Measurements from ENCODE around the gene SYCN. TPM values are rescaled to one million over a fixed set of nuclear protein-coding genes. Genes with fewer than 3 reads are reported as not detected.

The SYCN gene
- total and polyA plus RNA-seq, 2 of the 13 experiments (the other 11 are each of a cell fraction or from before 2014, with no cell fraction given): not detected

DNA sequence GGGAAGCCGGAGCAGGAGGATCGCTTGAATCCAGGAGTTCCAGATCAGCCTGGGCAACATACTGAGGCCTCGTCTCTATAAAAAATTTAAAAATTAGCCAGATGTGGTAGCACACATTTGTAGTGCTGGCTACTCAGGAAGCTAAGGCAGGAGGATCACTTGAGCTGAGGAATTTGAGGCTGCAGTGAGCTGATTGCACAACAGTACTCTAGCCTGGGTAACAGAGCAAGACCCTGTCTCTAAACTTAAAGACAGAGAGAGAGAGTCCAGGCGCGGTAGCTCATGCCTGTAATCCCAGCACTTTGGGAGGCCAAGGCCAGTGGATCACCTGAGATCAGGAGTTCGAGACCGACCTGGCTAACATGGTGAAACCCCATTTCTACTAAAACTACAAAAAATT lies 36.4 kb upstream of the SYCN start:
- Histone ChIP-seq H3K9ac (ENCODE audit: insufficient read depth, low read depth, low read length) (no peak overlapping the region), H3K4me3 (replicated peaks in 1 of 3; ENCODE audit: insufficient read depth in 1 of 3, low read depth in 2 of 3, low read length in 3 of 3) (no peak overlapping the region), H3K27ac (ENCODE audit: extremely low read length, insufficient read depth, low read length) (no peak overlapping the region), H3K79me2 (ENCODE audit: insufficient read depth, low read length) (no peaks in the 10 kb centered on the region), H2AFZ (ENCODE audit: low read length) (no peak overlapping the region), H3K36me3 (replicated peaks in 1 of 2; ENCODE audit: control insufficient read depth in 1 of 2, insufficient read depth in 2 of 2, low read length in 2 of 2) (no peaks in the 10 kb centered on the region), H3K4me2 (ENCODE audit: low read depth, low read length) (no peak overlapping the region), H3K4me1 (ENCODE audit: insufficient read depth, low read length) (peaks cover 13% of the 10 kb centered on the region), H4K20me1 (ENCODE audit: insufficient read depth, low read length) (no peaks in the 10 kb centered on the region), H3K27me3 (ENCODE audit: control insufficient read depth in 1 of 2, insufficient read depth in 2 of 2, low read length in 2 of 2) (peaks cover 0 to 2% of the 10 kb centered on the region in 2 experiments; a peak in 1 of 5 replicates), H3K9me3 (ENCODE audit: low read length) (no peaks in the 10 kb centered on the region)
- POLR2A ChIA-PET: no interaction called here
- in situ Hi-C loops (cut with HindIII; ENCODE audit: extremely low pct_ligation_motif_present, low pct_unique_long_range_greater_than_20kb): no loop called here
- CTCF ChIA-PET (ENCODE audit: low intra/inter-chr PET ratio, low total read pairs): no interaction called here
- DNase-seq (ENCODE audit: low spot score) (no peak), ATAC-seq (no peak), FAIRE-seq (no peak)
- BruUV-seq (replicated peaks): no TSS peak
- TF ChIP-seq HNF4A (CRISPR knock-in tag; IDR thresholded peaks at IDR 0.05): no peak
- TF ChIP-seq CEBPB (IDR thresholded peaks at IDR 0.05; ENCODE audit: borderline replicate concordance, low read depth, low read length): peak; percentile 60; the same call in 1 of the 2 replicates
- 0 out of 2 replicates have a peak, but pooled peaks have one; percentile 19 for TF ChIP-seq CEBPG (CRISPR knock-in tag; IDR thresholded peaks at IDR 0.05)
- 30% methylated on average over 7 of the region's 7 CpGs for WGBS (ENCODE audit: low lambda C conversion rate)
- intact Hi-C loops (cut with micrococcal nuclease; ENCODE audit: unreplicated experiment): no loop called here

DNA sequence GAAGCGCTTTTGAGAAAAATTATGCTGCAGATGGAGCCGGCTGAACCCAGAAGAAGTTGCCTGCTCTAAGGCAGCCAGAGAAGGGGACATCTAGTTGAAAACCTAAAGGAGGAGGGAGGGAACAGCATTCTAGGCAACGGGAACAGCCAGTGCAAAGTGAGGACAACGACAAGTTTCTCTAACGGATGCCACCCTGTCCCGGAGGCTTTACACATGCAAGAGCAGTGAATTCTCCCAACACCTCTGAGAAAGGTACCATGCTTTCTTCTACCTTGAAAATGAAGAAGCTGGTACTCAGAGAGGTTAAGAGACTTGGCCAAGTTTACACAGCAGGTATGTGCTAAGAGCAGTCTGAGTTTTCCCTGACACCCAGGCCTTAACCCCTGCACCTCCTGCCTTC lies 34.9 kb upstream of the SYCN start:
- CTCF ChIA-PET (ENCODE audit: low intra/inter-chr PET ratio, low total read pairs): no interaction called here
- H3K9me3 ChIP-seq (ENCODE audit: low read length): no peaks in the 10 kb centered on the region
- H3K27ac ChIP-seq (ENCODE audit: extremely low read length, insufficient read depth, low read length): no peak overlapping the region
- H3K4me2 ChIP-seq (ENCODE audit: low read depth, low read length): no peak overlapping the region
- POLR2A ChIA-PET: interaction anchor here (1.0 kb wide), 1 partner anchor 137 kb away, joined by 3 read pairs; no protein-coding TSS in a partner anchor
- peaks cover 13% of the 10 kb centered on the region for H3K4me1 ChIP-seq (ENCODE audit: insufficient read depth, low read length)
- DNase-seq (ENCODE audit: low spot score) (no peak), ATAC-seq (no peak), FAIRE-seq (no peak)
- H3K79me2 ChIP-seq (ENCODE audit: insufficient read depth, low read length): no peaks in the 10 kb centered on the region
- BruUV-seq (replicated peaks): no TSS peak
- peaks cover 0 to 2% of the 10 kb centered on the region in 2 experiments; a peak in 1 of 5 replicates for H3K27me3 ChIP-seq (ENCODE audit: control insufficient read depth in 1 of 2, insufficient read depth in 2 of 2, low read length in 2 of 2)
- H2AFZ ChIP-seq (ENCODE audit: low read length): no peak overlapping the region
- no peaks in the 10 kb centered on the region for H4K20me1 ChIP-seq (ENCODE audit: insufficient read depth, low read length)
- in situ Hi-C loops (cut with HindIII; ENCODE audit: extremely low pct_ligation_motif_present, low pct_unique_long_range_greater_than_20kb): no loop called here
- TF ChIP-seq SRSF4 (IDR thresholded peaks at IDR 0.05; ENCODE audit: low read depth, low read length, poor library complexity, severe bottlenecking) (no peak), ZNF768 (CRISPR knock-in tag; IDR thresholded peaks at IDR 0.05) (peak; percentile 56; the same call in 1 of the 2 replicates)
- intact Hi-C loops (cut with micrococcal nuclease; ENCODE audit: unreplicated experiment): no loop called here
- WGBS (ENCODE audit: low lambda C conversion rate): 56% methylated on average over 6 of the region's 6 CpGs
- no peak overlapping the region for H3K9ac ChIP-seq (ENCODE audit: insufficient read depth, low read depth, low read length)
- no peak overlapping the region for H3K4me3 ChIP-seq (replicated peaks in 1 of 3; ENCODE audit: insufficient read depth in 1 of 3, low read depth in 2 of 3, low read length in 3 of 3)
- H3K36me3 ChIP-seq (replicated peaks in 1 of 2; ENCODE audit: control insufficient read depth in 1 of 2, insufficient read depth in 2 of 2, low read length in 2 of 2): no peaks in the 10 kb centered on the region
